GM12878 (cell line): ENCODE results near the gene COQ6. TPM values are rescaled to one million over a fixed set of nuclear protein-coding genes. Genes with fewer than 3 reads are reported as not detected.

Experiments
- ATAC-seq: fragments of 200-7000 bp; cut with Tn5 transposase; 3 replicates; pipeline ENCODE4 v1.9.1; 2020; ENCODE audit warnings: mild to moderate bottlenecking, moderate library complexity
- BruUV-seq: library from RNA; stranded (reverse); fragments of 400-500 nt; replicated peaks from 2 replicates; lab custom pipeline; 2021; lab: Mats Ljungman, UMichigan
- CTCF ChIA-PET: fragments of 300-600 bp; sonication (Branson Sonifier 250); formaldehyde crosslinking; extraction: SDS; loops from one replicate; lab custom pipeline; 2021; ENCODE audit warnings: inconsistent platforms; lab: Yijun Ruan, JAX
- POLR2A ChIA-PET: fragments of 350-600 bp; formaldehyde crosslinking; extraction: SDS; loops from one replicate; lab custom pipeline; 2021; ENCODE audit warnings: inconsistent platforms; lab: Charles Lee
- RAD21 ChIA-PET: fragments of 300-600 bp; sonication (Branson Sonifier 250); formaldehyde crosslinking; loops from one replicate; lab custom pipeline; 2023; ENCODE audit warnings: antibody characterized with exemption; ENCODE audit not compliant: unreplicated experiment; lab: Charles Lee
- SMC1A ChIA-PET: fragments of 300-600 bp; sonication (Branson Sonifier 250); formaldehyde crosslinking; loops from one replicate; lab custom pipeline; 2023; ENCODE audit not compliant: unreplicated experiment, uncharacterized antibody; lab: Charles Lee
- DNase-seq: peaks from one replicate; pipeline ENCODE4 v3.0.0-alpha.2; 2011; ENCODE audit warnings: low read depth, low spot score
- FAIRE-seq: peaks from 3 replicates; lab custom pipeline; 2011; peaks lifted over from hg19 to GRCh38; lab: Jason Lieb, UNC
- H2AFZ ChIP-seq: 2 replicates; pipeline ENCODE4 v1.6.0; 2011; ENCODE audit warnings: low read depth, low read length, control low read depth; ENCODE audit not compliant: control insufficient read depth
- H3K27ac ChIP-seq: 2 replicates; pipeline ENCODE4 v1.5.1; 2011; ENCODE audit warnings: control low read depth; ENCODE audit not compliant: control insufficient read depth, insufficient read depth
- H3K27me3 ChIP-seq, 2 experiments: replicated peaks in 1 of 2; 2 replicates each; pipeline versions ENCODE4 v1.6.0 to v1.6.1; 2011; ENCODE audit warnings: low read length in 1 of 2; ENCODE audit not compliant: control insufficient read depth in 2 of 2, insufficient read depth in 2 of 2
- H3K36me3 ChIP-seq, 2 experiments: 2 replicates each; pipeline ENCODE4 v1.5.1; 2011; ENCODE audit warnings: low read length in 1 of 2; ENCODE audit not compliant: control insufficient read depth in 2 of 2, insufficient read depth in 2 of 2
- H3K4me1 ChIP-seq: 2 replicates; pipeline ENCODE4 v1.6.1; 2011; ENCODE audit warnings: mild to moderate bottlenecking, low read length, moderate library complexity, mixed read lengths; ENCODE audit not compliant: control insufficient read depth, insufficient read depth
- H3K4me2 ChIP-seq: 2 replicates; pipeline ENCODE4 v1.6.0; 2011; ENCODE audit warnings: control low read depth; ENCODE audit not compliant: control insufficient read depth, insufficient read depth
- H3K4me3 ChIP-seq: fragments of 200-600 bp; sonication (generic); 2 replicates; pipeline ENCODE4 v1.5.1; 2016
- H3K79me2 ChIP-seq: 2 replicates; pipeline ENCODE4 v1.6.0; 2011; ENCODE audit warnings: low read length; ENCODE audit not compliant: control insufficient read depth, insufficient read depth
- H3K9ac ChIP-seq: 2 replicates; pipeline ENCODE4 v1.8.0; 2011; ENCODE audit warnings: low read length, control low read depth, mixed read lengths; ENCODE audit not compliant: control insufficient read depth, insufficient read depth
- H3K9me3 ChIP-seq: replicated peaks from 3 replicates; pipeline ENCODE4 v1.5.1; 2011; ENCODE audit warnings: mild to moderate bottlenecking, low read length; ENCODE audit not compliant: control insufficient read depth, insufficient read depth
- H4K20me1 ChIP-seq: 2 replicates; pipeline ENCODE4 v1.6.0; 2011; ENCODE audit not compliant: control insufficient read depth, insufficient read depth
- CBX5 ChIP-seq: sonication (generic); IDR thresholded peaks from 2 replicates; pipeline ENCODE4 v1.6.1; 2016; ENCODE audit warnings: low read depth, moderate library complexity, mild to moderate bottlenecking, inconsistent platforms
- EP300 ChIP-seq, 2 experiments: fragments of 150-350 bp in 1 of 2; IDR thresholded peaks; 2 replicates each; pipeline ENCODE4 v1.6.1; 2011 to 2012; ENCODE audit warnings: low read depth in 2 of 2, low read length in 2 of 2, borderline replicate concordance in 1 of 2, improper control_type of control experiment in 1 of 2, inconsistent platforms in 1 of 2; ENCODE audit not compliant: control insufficient read depth in 1 of 2
- ETV6 ChIP-seq, 2 experiments: fragments of 450-650 bp in 1 of 2; IDR thresholded peaks in 1 of 2; conservative IDR thresholded peaks in 1 of 2; 2 replicates each; pipeline ENCODE4 v1.6.1; 2014; ENCODE audit warnings: antibody characterized with exemption in 1 of 2, borderline replicate concordance in 1 of 2, low read depth in 1 of 2, mild to moderate bottlenecking in 1 of 2, moderate library complexity in 1 of 2
- HDGF ChIP-seq: fragments of 450-650 bp; IDR thresholded peaks from 2 replicates; pipeline ENCODE4 v1.6.1; 2016; ENCODE audit warnings: antibody characterized with exemption
- MEF2B ChIP-seq: fragments of 450-650 bp; IDR thresholded peaks from 2 replicates; pipeline ENCODE4 v1.6.1; 2018; ENCODE audit warnings: mild to moderate bottlenecking, moderate library complexity; ENCODE audit not compliant: partially characterized antibody, poor library complexity, severe bottlenecking
- NFXL1 ChIP-seq: fragments of 450-650 bp; IDR thresholded peaks from 2 replicates; pipeline ENCODE4 v1.6.1; 2017; ENCODE audit warnings: antibody characterized with exemption, mild to moderate bottlenecking, borderline replicate concordance
- RAD21 ChIP-seq: IDR thresholded peaks from 2 replicates; pipeline ENCODE4 v1.6.1; 2011; ENCODE audit warnings: mild to moderate bottlenecking, low read depth, low read length, moderate library complexity; ENCODE audit not compliant: insufficient read depth
- RBBP5 ChIP-seq: fragments of 200-600 bp; sonication (generic); conservative IDR thresholded peaks from 2 replicates; pipeline ENCODE4 v1.6.1; 2016
- RFX5 ChIP-seq: IDR thresholded peaks from 2 replicates; pipeline ENCODE4 v1.6.1; 2011; ENCODE audit warnings: low read depth, low read length, improper control_type of control experiment
- SMAD5 ChIP-seq: IDR thresholded peaks from 2 replicates; pipeline ENCODE4 v1.6.1; 2016; ENCODE audit warnings: antibody characterized with exemption, low read depth
- SREBF2 ChIP-seq: IDR thresholded peaks from 2 replicates; pipeline ENCODE4 v1.6.1; 2012; ENCODE audit warnings: mild to moderate bottlenecking, low read length
- SRF ChIP-seq, 2 experiments: IDR thresholded peaks; 2 replicates each; pipeline ENCODE4 v1.6.1; 2011; ENCODE audit warnings: low read depth in 2 of 2, low read length in 2 of 2, mild to moderate bottlenecking in 1 of 2, moderate library complexity in 1 of 2
- ZBED1 ChIP-seq: IDR thresholded peaks from 2 replicates; pipeline ENCODE4 v1.6.1; 2016; ENCODE audit warnings: borderline replicate concordance
- ZBTB11 ChIP-seq: fragments of 450-650 bp; formaldehyde crosslinking; IDR thresholded peaks from 2 replicates; pipeline ENCODE4 v1.5.0; 2022; ENCODE audit warnings: mild to moderate bottlenecking, missing genetic modification characterization
- WGBS: methylation state at CpG from one replicate; pipeline ENCODE4 v1.1.6; 2016; ENCODE audit warnings: low lambda C conversion rate; ENCODE audit not compliant: insufficient replicate concordance, insufficient coverage; ENCODE audit errors: missing lambda C conversion rate; 5-methylcytosine and 5-hydroxymethylcytosine counted together
- in situ Hi-C: fragments of 300-500 bp; cut with MboI; formaldehyde crosslinking; loops from 9 replicates; pipeline ENCODE4 v1.14.3; 2018; ENCODE audit warnings: mixed read lengths
- intact Hi-C: fragments of 100-400 bp; cut with micrococcal nuclease; formaldehyde crosslinking; loops from one replicate; pipeline ENCODE4 v1.14.2; 2022; ENCODE audit not compliant: unreplicated experiment
- polyA plus RNA-seq, 11 experiments: library from polyadenylated mRNA; depleted of rRNA in 4 of 11; unstranded in 6 of 11; stranded (reverse) in 5 of 11; fragments of >200 nt; fragmentation: Nextera tagmentation in 4 of 11; fragmentation: Illumina TruSeq in 1 of 11; extraction: Ambion mirVana in 4 of 11; extraction: Trizol in 1 of 11; gene quantifications; 1 replicate in 1 of 11; 2 replicates in 10 of 11; pipeline versions ENCODE4 v1.2.1 to v1.2.3, GENCODE V29; 2011 to 2016; ENCODE audit warnings: inconsistent platforms in 2 of 11, missing spikeins in 2 of 11, low read depth in 1 of 11
- total RNA-seq, 4 experiments: library from RNA; depleted of rRNA in 3 of 4; stranded (reverse); fragments of >200 nt in 3 of 4; fragmentation: Illumina TruSeq in 1 of 4; extraction: Trizol in 1 of 4; gene quantifications; 2 replicates each; pipeline versions ENCODE4 v1.2.1 to v1.2.3, GENCODE V29; 2013 to 2021
- TF ChIP-seq, protein P1 (sequence below): fragments of 450-650 bp; formaldehyde crosslinking; IDR thresholded peaks from 2 replicates; pipeline ENCODE4 v1.4.0; 2020; ENCODE audit warnings: mild to moderate bottlenecking, moderate library complexity
- TF ChIP-seq, protein P2 (sequence below), 3 experiments: IDR thresholded peaks in 2 of 3; conservative IDR thresholded peaks in 1 of 3; 2 replicates each; pipeline ENCODE4 v1.5.1; 2011; ENCODE audit warnings: low read depth in 3 of 3, low read length in 3 of 3, mild to moderate bottlenecking in 3 of 3, control low read depth in 2 of 3, moderate library complexity in 2 of 3, inconsistent platforms in 1 of 3, mixed read lengths in 1 of 3; ENCODE audit not compliant: control insufficient read depth in 2 of 3, insufficient read depth in 1 of 3; ENCODE audit errors: extremely low read depth in 1 of 3

Gene COQ6
- total and polyA plus RNA-seq, 10 of the 15 experiments (the other 5 are each of a cell fraction or from before 2014, with no cell fraction given): 5.4 to 45.5 (median 19.1) TPM

DNA sequence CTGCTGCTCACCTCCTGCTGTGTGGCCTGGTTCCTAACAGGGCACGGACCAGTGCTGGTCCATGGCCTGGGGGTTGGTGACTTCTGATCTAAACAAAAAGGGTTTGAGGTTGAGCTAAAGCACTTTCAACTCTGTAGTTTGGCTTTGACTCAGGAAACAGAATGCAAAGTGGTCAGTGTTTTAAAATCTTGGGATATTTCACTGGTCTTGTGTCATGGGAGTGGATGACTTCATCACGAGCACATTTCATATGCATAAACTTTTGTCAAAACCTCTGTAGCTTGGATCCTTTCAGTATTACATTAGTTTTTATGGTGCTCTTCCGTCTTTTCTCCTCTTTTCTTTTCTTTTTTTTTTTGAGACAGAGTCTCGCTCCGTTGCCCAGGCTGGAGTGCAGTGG lies 25.8 kb upstream of the COQ6 start:
- WGBS: 67% methylated on average over 5 of the region's 5 CpGs
- no peaks in the 10 kb centered on the region for H4K20me1 ChIP-seq
- no peak overlapping the region for H3K4me3 ChIP-seq
- H3K9ac ChIP-seq: no peak overlapping the region
- no TSS peak for BruUV-seq
- no peak overlapping the region for H3K4me2 ChIP-seq
- H3K9me3 ChIP-seq: no peaks in the 10 kb centered on the region
- peaks cover 7 to 33% of the 10 kb centered on the region in 2 experiments for H3K36me3 ChIP-seq
- POLR2A ChIA-PET: no interaction called here
- RAD21 ChIA-PET: no interaction called here
- in situ Hi-C loops (no loop called here), intact Hi-C loops (no loop called here)
- no peaks in the 10 kb centered on the region for H3K79me2 ChIP-seq
- no peaks in the 10 kb centered on the region for H3K27me3 ChIP-seq
- H3K27ac ChIP-seq: no peak overlapping the region
- FAIRE-seq (no peak), ATAC-seq (no peak), DNase-seq (no peak)
- SMC1A ChIA-PET: interaction anchor here (1.1 kb wide), 1 partner anchor 38 kb away, joined by 4 read pairs; no protein-coding TSS in a partner anchor
- H2AFZ ChIP-seq: no peak overlapping the region
- CTCF ChIA-PET: interaction anchor here (1.2 kb wide), 1 partner anchor 9 kb away, joined by 3 read pairs; no protein-coding TSS in a partner anchor
- no peaks in the 10 kb centered on the region for H3K4me1 ChIP-seq
- TF ChIP-seq ZBTB11 (CRISPR knock-in tag): no peak
- no peak for TF ChIP-seq MEF2B
- TF ChIP-seq, protein P1, sequence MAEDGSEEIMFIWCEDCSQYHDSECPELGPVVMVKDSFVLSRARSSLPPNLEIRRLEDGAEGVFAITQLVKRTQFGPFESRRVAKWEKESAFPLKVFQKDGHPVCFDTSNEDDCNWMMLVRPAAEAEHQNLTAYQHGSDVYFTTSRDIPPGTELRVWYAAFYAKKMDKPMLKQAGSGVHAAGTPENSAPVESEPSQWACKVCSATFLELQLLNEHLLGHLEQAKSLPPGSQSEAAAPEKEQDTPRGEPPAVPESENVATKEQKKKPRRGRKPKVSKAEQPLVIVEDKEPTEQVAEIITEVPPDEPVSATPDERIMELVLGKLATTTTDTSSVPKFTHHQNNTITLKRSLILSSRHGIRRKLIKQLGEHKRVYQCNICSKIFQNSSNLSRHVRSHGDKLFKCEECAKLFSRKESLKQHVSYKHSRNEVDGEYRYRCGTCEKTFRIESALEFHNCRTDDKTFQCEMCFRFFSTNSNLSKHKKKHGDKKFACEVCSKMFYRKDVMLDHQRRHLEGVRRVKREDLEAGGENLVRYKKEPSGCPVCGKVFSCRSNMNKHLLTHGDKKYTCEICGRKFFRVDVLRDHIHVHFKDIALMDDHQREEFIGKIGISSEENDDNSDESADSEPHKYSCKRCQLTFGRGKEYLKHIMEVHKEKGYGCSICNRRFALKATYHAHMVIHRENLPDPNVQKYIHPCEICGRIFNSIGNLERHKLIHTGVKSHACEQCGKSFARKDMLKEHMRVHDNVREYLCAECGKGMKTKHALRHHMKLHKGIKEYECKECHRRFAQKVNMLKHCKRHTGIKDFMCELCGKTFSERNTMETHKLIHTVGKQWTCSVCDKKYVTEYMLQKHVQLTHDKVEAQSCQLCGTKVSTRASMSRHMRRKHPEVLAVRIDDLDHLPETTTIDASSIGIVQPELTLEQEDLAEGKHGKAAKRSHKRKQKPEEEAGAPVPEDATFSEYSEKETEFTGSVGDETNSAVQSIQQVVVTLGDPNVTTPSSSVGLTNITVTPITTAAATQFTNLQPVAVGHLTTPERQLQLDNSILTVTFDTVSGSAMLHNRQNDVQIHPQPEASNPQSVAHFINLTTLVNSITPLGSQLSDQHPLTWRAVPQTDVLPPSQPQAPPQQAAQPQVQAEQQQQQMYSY (CRISPR knock-in tag): no peak
- no peak for TF ChIP-seq EP300 (IDR thresholded peaks at IDR 0.05; ENCODE audit: borderline replicate concordance in 1 of 2, control insufficient read depth in 1 of 2, low read depth in 2 of 2, low read length in 2 of 2)
- no peak for TF ChIP-seq ZBED1
- no peak for TF ChIP-seq RBBP5
- no peak for TF ChIP-seq SREBF2
- TF ChIP-seq SMAD5: no peak
- no peak for TF ChIP-seq HDGF
- TF ChIP-seq RFX5: no peak
- no peak for TF ChIP-seq RAD21
- no peak for TF ChIP-seq SRF (IDR thresholded peaks at IDR 0.05; ENCODE audit: low read depth in 2 of 2, low read length in 2 of 2)
- no peak for TF ChIP-seq ETV6 (conservative IDR thresholded peaks at IDR 0.05 in 1 of 2, IDR thresholded peaks at IDR 0.05 in 1 of 2; ENCODE audit: borderline replicate concordance in 1 of 2, low read depth in 1 of 2)
- no peak for TF ChIP-seq CBX5
- TF ChIP-seq NFXL1: no peak
- TF ChIP-seq, protein P2, sequence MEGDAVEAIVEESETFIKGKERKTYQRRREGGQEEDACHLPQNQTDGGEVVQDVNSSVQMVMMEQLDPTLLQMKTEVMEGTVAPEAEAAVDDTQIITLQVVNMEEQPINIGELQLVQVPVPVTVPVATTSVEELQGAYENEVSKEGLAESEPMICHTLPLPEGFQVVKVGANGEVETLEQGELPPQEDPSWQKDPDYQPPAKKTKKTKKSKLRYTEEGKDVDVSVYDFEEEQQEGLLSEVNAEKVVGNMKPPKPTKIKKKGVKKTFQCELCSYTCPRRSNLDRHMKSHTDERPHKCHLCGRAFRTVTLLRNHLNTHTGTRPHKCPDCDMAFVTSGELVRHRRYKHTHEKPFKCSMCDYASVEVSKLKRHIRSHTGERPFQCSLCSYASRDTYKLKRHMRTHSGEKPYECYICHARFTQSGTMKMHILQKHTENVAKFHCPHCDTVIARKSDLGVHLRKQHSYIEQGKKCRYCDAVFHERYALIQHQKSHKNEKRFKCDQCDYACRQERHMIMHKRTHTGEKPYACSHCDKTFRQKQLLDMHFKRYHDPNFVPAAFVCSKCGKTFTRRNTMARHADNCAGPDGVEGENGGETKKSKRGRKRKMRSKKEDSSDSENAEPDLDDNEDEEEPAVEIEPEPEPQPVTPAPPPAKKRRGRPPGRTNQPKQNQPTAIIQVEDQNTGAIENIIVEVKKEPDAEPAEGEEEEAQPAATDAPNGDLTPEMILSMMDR (IDR thresholded peaks at IDR 0.05 in 2 of 3, conservative IDR thresholded peaks at IDR 0.05 in 1 of 3; ENCODE audit: control insufficient read depth in 2 of 3, extremely low read depth in 1 of 3, insufficient read depth in 1 of 3, low read depth in 3 of 3, low read length in 3 of 3): no peak
